ENCODE results near the gene USPL1. TPM values are rescaled to one million over a fixed set of nuclear protein-coding genes. Genes with fewer than 3 reads are reported as not detected.

USPL1 gene
- total RNA-seq, 1 experiment from 2014 or later: 14.3 TPM

GRCh38 chr13:30685987-30686386 lies 68.3 kb downstream of the USPL1 start (continued):
- TF ChIP-seq ARID4B (CRISPR knock-in tag; IDR thresholded peaks at IDR 0.05; ENCODE audit: borderline replicate concordance) (no peak), PREB (CRISPR knock-in tag; IDR thresholded peaks at IDR 0.05; ENCODE audit: borderline replicate concordance) (no peak), MLX (CRISPR knock-in tag; IDR thresholded peaks at IDR 0.05) (no peak), ZNF512 (CRISPR knock-in tag; IDR thresholded peaks at IDR 0.05; ENCODE audit: borderline replicate concordance) (no peak), E2F1 (CRISPR knock-in tag; IDR thresholded peaks at IDR 0.05) (no peak), FOXK1 (CRISPR knock-in tag; IDR thresholded peaks at IDR 0.05) (no peak), ETV6 (CRISPR knock-in tag; IDR thresholded peaks at IDR 0.05) (no peak), FOXP1 (CRISPR knock-in tag; IDR thresholded peaks at IDR 0.05; ENCODE audit: borderline replicate concordance) (no peak), ZNF263 (CRISPR knock-in tag; IDR thresholded peaks at IDR 0.05; ENCODE audit: low read depth) (no peak), PRRX2 (CRISPR knock-in tag; IDR thresholded peaks at IDR 0.05) (no peak), ZNF425 (CRISPR knock-in tag; conservative IDR thresholded peaks at IDR 0.05) (no peak), NR1H2 (CRISPR knock-in tag; IDR thresholded peaks at IDR 0.05) (no peak)

GRCh38 chr13:30687601-30688000 lies 69.9 kb downstream of the USPL1 start:
- Mint-ChIP-seq H3K36me3 (peaks cover 2% of the 10 kb centered on the region; the same call in 1 of the 2 replicates), H3K9me3 (peaks cover 9% of the 10 kb centered on the region), H3K27me3 (ENCODE audit: low read depth) (0 out of 2 replicates have a peak, but pooled peaks cover 3% of the 10 kb centered on the region), H3K4me3 (no peak overlapping the region), H3K4me1 (peaks cover 5% of the 10 kb centered on the region; the same call in 1 of the 2 replicates), H3K27ac (no peak overlapping the region)
- ChIA-PET POLR2A (no interaction called here), CTCF (no interaction called here)
- no peak for ATAC-seq
- no peak for DNase-seq (ENCODE audit: low spot score)
- TF ChIP-seq ZNF219 (CRISPR knock-in tag; IDR thresholded peaks at IDR 0.05; ENCODE audit: borderline replicate concordance): no peak
- TF ChIP-seq ZNF317 (CRISPR knock-in tag; IDR thresholded peaks at IDR 0.05; ENCODE audit: borderline replicate concordance, low read depth): no peak
- TF ChIP-seq ZNF281 (CRISPR knock-in tag; IDR thresholded peaks at IDR 0.05): no peak
- TF ChIP-seq PRRX2 (CRISPR knock-in tag; IDR thresholded peaks at IDR 0.05): no peak
- no peak for TF ChIP-seq ERG (CRISPR knock-in tag; IDR thresholded peaks at IDR 0.05)
- TF ChIP-seq ZBTB21 (CRISPR knock-in tag; IDR thresholded peaks at IDR 0.05; ENCODE audit: borderline replicate concordance): no peak
- no peak for TF ChIP-seq E2F1 (CRISPR knock-in tag; IDR thresholded peaks at IDR 0.05)

Measured in WTC11 (cell line).